HepG2 (cell line): ENCODE data around the gene BEAN1. TPM values are rescaled to one million over a fixed set of nuclear protein-coding genes. Genes with fewer than 3 reads are reported as not detected.

Source experiments
- ATAC-seq: fragments of 200-7000 bp; cut with Tn5 transposase; 3 replicates; pipeline ENCODE4 v1.9.1; 2020; ENCODE audit warnings: mild to moderate bottlenecking, moderate library complexity
- BruUV-seq: library from RNA; stranded (reverse); fragments of 400-500 nt; replicated peaks from 2 replicates; lab custom pipeline; 2021; lab: Mats Ljungman, UMichigan
- CTCF ChIA-PET: fragments of 300-600 bp; formaldehyde crosslinking; extraction: SDS; loops from one replicate; lab custom pipeline; 2021; ENCODE audit warnings: low total read pairs, inconsistent platforms, low intra/inter-chr PET ratio; lab: Yijun Ruan, JAX
- POLR2A ChIA-PET: fragments of 350-600 bp; sonication (Branson Sonifier 250); formaldehyde crosslinking; loops from one replicate; lab custom pipeline; 2020; ENCODE audit warnings: antibody characterized with exemption, inconsistent platforms; lab: Yijun Ruan, JAX
- DNase-seq: peaks from one replicate; pipeline ENCODE4 v3.0.0-alpha.2; 2015; ENCODE audit warnings: low spot score
- FAIRE-seq: peaks from 3 replicates; lab custom pipeline; 2011; peaks lifted over from hg19 to GRCh38; lab: Jason Lieb, UNC
- H2AFZ ChIP-seq: one replicate; pipeline ENCODE4 v1.6.1; 2011; ENCODE audit warnings: low read length, inconsistent platforms
- H3K27ac ChIP-seq: fragments of 300-600 bp; 3 replicates; pipeline ENCODE4 v1.8.0; 2011; ENCODE audit warnings: mixed run types, mild to moderate bottlenecking, mixed read lengths, low read length, inconsistent platforms; ENCODE audit not compliant: insufficient read depth; ENCODE audit errors: extremely low read length
- H3K27me3 ChIP-seq, 2 experiments: fragments of 200-600 bp in 1 of 2; 2 replicates in 1 of 2; 3 replicates in 1 of 2; pipeline versions ENCODE4 v1.6.0 to v1.8.0; 2011; ENCODE audit warnings: low read length in 2 of 2, mild to moderate bottlenecking in 2 of 2, moderate library complexity in 2 of 2, inconsistent platforms in 1 of 2; ENCODE audit not compliant: insufficient read depth in 2 of 2, control insufficient read depth in 1 of 2
- H3K36me3 ChIP-seq, 2 experiments: fragments of 200-600 bp in 1 of 2; replicated peaks in 1 of 2; 2 replicates in 1 of 2; 3 replicates in 1 of 2; pipeline versions ENCODE4 v1.5.1 to v1.8.0; 2011; ENCODE audit warnings: low read length in 2 of 2, inconsistent platforms in 1 of 2; ENCODE audit not compliant: insufficient read depth in 2 of 2, control insufficient read depth in 1 of 2
- H3K4me1 ChIP-seq: 2 replicates; pipeline ENCODE4 v1.5.1; 2012; ENCODE audit warnings: low read length, inconsistent platforms; ENCODE audit not compliant: insufficient read depth
- H3K4me2 ChIP-seq: 2 replicates; pipeline ENCODE4 v1.6.0; 2011; ENCODE audit warnings: low read depth, low read length, inconsistent platforms
- H3K4me3 ChIP-seq, 3 experiments: fragments of 200-600 bp in 1 of 3; sonication (generic), shearing (Covaris generic) in 1 of 3; replicated peaks in 1 of 3; 2 replicates each; pipeline ENCODE4 v1.5.1; 2011 to 2016; ENCODE audit warnings: low read length in 3 of 3, inconsistent platforms in 2 of 3, low read depth in 2 of 3, mild to moderate bottlenecking in 2 of 3, control low read depth in 1 of 3, mixed read lengths in 1 of 3; ENCODE audit not compliant: insufficient read depth in 1 of 3
- H3K79me2 ChIP-seq: one replicate; pipeline ENCODE4 v1.6.1; 2011; ENCODE audit warnings: low read length, inconsistent platforms; ENCODE audit not compliant: insufficient read depth
- H3K9ac ChIP-seq: 2 replicates; pipeline ENCODE4 v1.6.0; 2011; ENCODE audit warnings: mild to moderate bottlenecking, low read depth, low read length, inconsistent platforms; ENCODE audit not compliant: insufficient read depth
- H3K9me3 ChIP-seq: 2 replicates; pipeline ENCODE4 v1.5.1; 2012; ENCODE audit warnings: mild to moderate bottlenecking, low read length
- H4K20me1 ChIP-seq: 2 replicates; pipeline ENCODE4 v1.6.0; 2011; ENCODE audit warnings: inconsistent platforms, mild to moderate bottlenecking, low read length, moderate library complexity; ENCODE audit not compliant: insufficient read depth
- KAT8 ChIP-seq: IDR thresholded peaks from 2 replicates; pipeline ENCODE4 v1.6.1; 2016; ENCODE audit warnings: missing genetic modification reagents, missing compliant biosample characterization
- REPIN1 ChIP-seq: sonication (generic); formaldehyde crosslinking; IDR thresholded peaks from 2 replicates; pipeline ENCODE4 v1.8.0; 2022; ENCODE audit warnings: missing genetic modification reagents, low read depth, mild to moderate bottlenecking, borderline replicate concordance
- SAFB2 ChIP-seq: sonication (generic); formaldehyde crosslinking; IDR thresholded peaks from 2 replicates; pipeline ENCODE4 v1.5.1; 2020; ENCODE audit warnings: missing genetic modification reagents, low read depth, mild to moderate bottlenecking, borderline replicate concordance
- SNAPC2 ChIP-seq: sonication (generic); formaldehyde crosslinking; IDR thresholded peaks from 2 replicates; pipeline ENCODE4 v1.8.1; 2022; ENCODE audit warnings: mild to moderate bottlenecking, missing genetic modification reagents
- SYNCRIP ChIP-seq: fragments of 200-400 bp; formaldehyde crosslinking; IDR thresholded peaks from 2 replicates; pipeline ENCODE4 v1.6.1; 2018; ENCODE audit warnings: mild to moderate bottlenecking, low read depth, low read length; ENCODE audit not compliant: insufficient read depth
- TSC22D2 ChIP-seq: sonication (generic); formaldehyde crosslinking; IDR thresholded peaks from 2 replicates; pipeline ENCODE4 v1.5.1; 2020; ENCODE audit warnings: missing genetic modification reagents, mild to moderate bottlenecking, borderline replicate concordance
- YEATS2 ChIP-seq: sonication (generic); formaldehyde crosslinking; IDR thresholded peaks from 2 replicates; pipeline ENCODE4 v1.4.0; 2020; ENCODE audit warnings: missing genetic modification reagents, borderline replicate concordance
- ZNF552 ChIP-seq: sonication (generic); formaldehyde crosslinking; IDR thresholded peaks from 2 replicates; pipeline ENCODE4 v1.9.0; 2022; ENCODE audit warnings: missing genetic modification reagents, mild to moderate bottlenecking, borderline replicate concordance
- ZNF766 ChIP-seq: sonication (generic); formaldehyde crosslinking; IDR thresholded peaks from 2 replicates; pipeline ENCODE4 v1.5.0; 2020; ENCODE audit warnings: missing genetic modification reagents, borderline replicate concordance
- ZNF788 ChIP-seq: sonication (generic); formaldehyde crosslinking; IDR thresholded peaks from 2 replicates; pipeline ENCODE4 v1.5.0; 2020; ENCODE audit warnings: mild to moderate bottlenecking, missing genetic modification reagents, borderline replicate concordance
- WGBS: methylation state at CpG from one replicate; pipeline ENCODE4 v1.1.6; 2017; ENCODE audit warnings: low lambda C conversion rate; 5-methylcytosine and 5-hydroxymethylcytosine counted together
- in situ Hi-C: cut with HindIII; loops from 2 replicates; pipeline ENCODE4 v1.10.0; 2017; ENCODE audit warnings: low pct_unique_long_range_greater_than_20kb; ENCODE audit not compliant: extremely low pct_ligation_motif_present
- intact Hi-C: fragments of 100-400 bp; cut with micrococcal nuclease; formaldehyde crosslinking; loops from one replicate; pipeline ENCODE4 v1.10.0; 2022; ENCODE audit not compliant: unreplicated experiment
- polyA plus RNA-seq, 8 experiments: library from polyadenylated mRNA; depleted of rRNA in 3 of 8; stranded (reverse) in 7 of 8; unstranded in 1 of 8; fragments of >200 nt; fragmentation: Illumina TruSeq in 4 of 8; extraction: Trizol in 4 of 8; gene quantifications; 2 replicates each; pipeline versions ENCODE4 v1.2.1 to v1.2.3, GENCODE V29; 2011 to 2016; ENCODE audit warnings: low read depth in 4 of 8, missing spikeins in 1 of 8, mixed read lengths in 1 of 8; ENCODE audit not compliant: insufficient read depth in 1 of 8
- total RNA-seq, 5 experiments: library from RNA; depleted of rRNA; stranded (reverse); fragments of >200 nt; fragmentation: Illumina TruSeq; extraction: Trizol; gene quantifications; 2 replicates each; pipeline ENCODE4 v1.2.3, GENCODE V29; 2016; ENCODE audit warnings: low read depth in 1 of 5
- TF ChIP-seq, protein P1 (sequence below): sonication (generic); formaldehyde crosslinking; IDR thresholded peaks from 2 replicates; pipeline ENCODE4 v1.4.0; 2020; ENCODE audit warnings: missing genetic modification reagents
- TF ChIP-seq, protein P2 (sequence below): sonication (generic); formaldehyde crosslinking; IDR thresholded peaks from 2 replicates; pipeline ENCODE4 v1.5.0; 2020; ENCODE audit warnings: missing genetic modification reagents, mild to moderate bottlenecking, borderline replicate concordance
- TF ChIP-seq, protein P3 (sequence below): sonication (generic); formaldehyde crosslinking; IDR thresholded peaks from 2 replicates; pipeline ENCODE4 v1.4.0; 2020; ENCODE audit warnings: missing genetic modification reagents, borderline replicate concordance

The BEAN1 gene
- total and polyA plus RNA-seq, 2 of the 13 experiments (the other 11 are each of a cell fraction or from before 2014, with no cell fraction given): 0.53 to 1.4 TPM

DNA sequence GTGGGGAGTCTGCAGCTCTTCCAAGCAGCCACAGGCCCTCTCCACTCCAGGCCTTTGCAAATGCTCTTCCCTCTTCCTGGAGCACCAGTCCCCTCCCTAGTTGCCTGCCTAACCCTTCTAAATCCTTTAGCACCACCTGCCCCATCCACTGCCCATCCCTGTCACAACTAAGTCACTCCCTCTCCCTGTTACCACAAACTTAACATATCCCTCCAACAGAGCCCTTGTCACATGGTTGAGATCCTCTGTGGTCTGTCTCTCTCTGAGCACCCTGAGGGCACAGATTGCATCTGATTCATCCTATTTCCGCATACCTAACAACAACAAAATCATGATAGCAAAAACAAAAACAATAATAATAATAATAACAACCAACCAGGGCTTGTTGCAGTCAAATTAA, 11.0 kb upstream of the BEAN1 start (continued):
- TF ChIP-seq, protein P1, sequence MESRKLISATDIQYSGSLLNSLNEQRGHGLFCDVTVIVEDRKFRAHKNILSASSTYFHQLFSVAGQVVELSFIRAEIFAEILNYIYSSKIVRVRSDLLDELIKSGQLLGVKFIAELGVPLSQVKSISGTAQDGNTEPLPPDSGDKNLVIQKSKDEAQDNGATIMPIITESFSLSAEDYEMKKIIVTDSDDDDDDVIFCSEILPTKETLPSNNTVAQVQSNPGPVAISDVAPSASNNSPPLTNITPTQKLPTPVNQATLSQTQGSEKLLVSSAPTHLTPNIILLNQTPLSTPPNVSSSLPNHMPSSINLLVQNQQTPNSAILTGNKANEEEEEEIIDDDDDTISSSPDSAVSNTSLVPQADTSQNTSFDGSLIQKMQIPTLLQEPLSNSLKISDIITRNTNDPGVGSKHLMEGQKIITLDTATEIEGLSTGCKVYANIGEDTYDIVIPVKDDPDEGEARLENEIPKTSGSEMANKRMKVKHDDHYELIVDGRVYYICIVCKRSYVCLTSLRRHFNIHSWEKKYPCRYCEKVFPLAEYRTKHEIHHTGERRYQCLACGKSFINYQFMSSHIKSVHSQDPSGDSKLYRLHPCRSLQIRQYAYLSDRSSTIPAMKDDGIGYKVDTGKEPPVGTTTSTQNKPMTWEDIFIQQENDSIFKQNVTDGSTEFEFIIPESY: no peak
- no peak for TF ChIP-seq KAT8 (CRISPR knock-in tag)
- no peak for TF ChIP-seq REPIN1 (CRISPR knock-in tag)
- no peak for TF ChIP-seq ZNF552 (CRISPR knock-in tag)
- no peak for TF ChIP-seq SYNCRIP
- TF ChIP-seq TSC22D2 (CRISPR knock-in tag): no peak

DNA sequence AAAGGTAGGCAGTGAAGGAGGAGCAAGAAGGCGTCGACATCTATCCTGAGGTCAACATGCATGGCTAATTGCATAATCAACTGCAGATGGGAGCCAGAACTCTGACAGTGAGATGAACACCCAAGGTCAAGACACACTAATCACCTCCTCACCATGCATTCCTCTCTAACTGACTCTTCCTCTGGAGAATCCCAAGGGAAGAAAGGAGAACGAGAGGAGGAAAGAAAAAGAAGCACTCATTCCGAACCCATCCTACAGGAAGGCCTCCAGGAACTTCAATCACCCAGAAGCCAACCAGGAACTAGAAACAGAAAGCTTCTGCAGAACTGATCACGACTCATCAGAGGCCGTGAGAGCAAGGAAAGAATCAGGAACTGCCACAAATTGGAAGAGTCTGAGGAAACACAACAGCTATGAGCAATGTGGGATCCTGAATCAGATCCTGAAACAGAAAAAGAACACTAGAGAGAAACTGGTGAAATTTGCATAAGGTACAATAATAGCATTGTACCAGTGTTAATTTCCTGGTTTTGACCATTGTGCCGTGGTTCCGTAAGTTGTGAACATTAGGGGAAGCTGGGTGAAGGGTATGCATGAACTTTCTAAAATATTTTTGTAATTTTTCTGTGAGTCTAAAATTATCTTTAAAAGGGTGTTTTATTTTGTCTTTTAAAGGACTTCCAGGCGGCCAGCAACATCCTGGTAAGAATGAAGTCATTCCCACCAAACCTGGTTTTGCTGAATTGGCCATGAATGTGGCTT, 10.0 kb upstream of the BEAN1 start:
- Histone ChIP-seq H4K20me1 (no peaks in the 10 kb centered on the region), H3K4me3 (no peak overlapping the region), H3K4me2 (no peak overlapping the region), H3K4me1 (peaks cover 2% of the 10 kb centered on the region; the same call in 1 of the 2 replicates), H3K9me3 (no peaks in the 10 kb centered on the region), H3K27me3 (peaks cover 0 to 29% of the 10 kb centered on the region in 2 experiments; a peak in 2 of 5 replicates), H3K27ac (no peak overlapping the region), H3K9ac (no peak overlapping the region), H3K79me2 (no peaks in the 10 kb centered on the region), H2AFZ (no peak overlapping the region), H3K36me3 (no peaks in the 10 kb centered on the region)
- DNase-seq: no peak
- intact Hi-C loops (no loop called here), in situ Hi-C loops (loop anchor here (25.0 kb wide), 1 partner anchor 445 kb away; no protein-coding TSS in a partner anchor)
- WGBS: 31% methylated on average over 8 of the region's 9 CpGs
- CTCF ChIA-PET: no interaction called here
- no peak for FAIRE-seq
- POLR2A ChIA-PET: interaction anchor here (1.6 kb wide), 1 partner anchor 17 kb away, joined by 3 read pairs; no protein-coding TSS in a partner anchor
- no peak for ATAC-seq
- BruUV-seq: no TSS peak
- no peak for TF ChIP-seq ZNF766
- no peak for TF ChIP-seq ZNF788 (CRISPR knock-in tag)
- TF ChIP-seq SAFB2 (CRISPR knock-in tag): no peak
- TF ChIP-seq, protein P2, sequence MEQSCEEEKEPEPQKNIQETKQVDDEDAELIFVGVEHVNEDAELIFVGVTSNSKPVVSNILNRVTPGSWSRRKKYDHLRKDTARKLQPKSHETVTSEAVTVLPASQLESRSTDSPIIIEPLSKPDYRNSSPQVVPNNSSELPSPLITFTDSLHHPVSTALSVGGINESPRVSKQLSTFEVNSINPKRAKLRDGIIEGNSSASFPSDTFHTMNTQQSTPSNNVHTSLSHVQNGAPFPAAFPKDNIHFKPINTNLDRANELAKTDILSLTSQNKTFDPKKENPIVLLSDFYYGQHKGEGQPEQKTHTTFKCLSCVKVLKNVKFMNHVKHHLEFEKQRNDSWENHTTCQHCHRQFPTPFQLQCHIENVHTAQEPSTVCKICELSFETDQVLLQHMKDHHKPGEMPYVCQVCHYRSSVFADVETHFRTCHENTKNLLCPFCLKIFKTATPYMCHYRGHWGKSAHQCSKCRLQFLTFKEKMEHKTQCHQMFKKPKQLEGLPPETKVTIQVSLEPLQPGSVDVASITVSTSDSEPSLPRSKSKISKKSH (CRISPR knock-in tag): no peak
- TF ChIP-seq, protein P3, sequence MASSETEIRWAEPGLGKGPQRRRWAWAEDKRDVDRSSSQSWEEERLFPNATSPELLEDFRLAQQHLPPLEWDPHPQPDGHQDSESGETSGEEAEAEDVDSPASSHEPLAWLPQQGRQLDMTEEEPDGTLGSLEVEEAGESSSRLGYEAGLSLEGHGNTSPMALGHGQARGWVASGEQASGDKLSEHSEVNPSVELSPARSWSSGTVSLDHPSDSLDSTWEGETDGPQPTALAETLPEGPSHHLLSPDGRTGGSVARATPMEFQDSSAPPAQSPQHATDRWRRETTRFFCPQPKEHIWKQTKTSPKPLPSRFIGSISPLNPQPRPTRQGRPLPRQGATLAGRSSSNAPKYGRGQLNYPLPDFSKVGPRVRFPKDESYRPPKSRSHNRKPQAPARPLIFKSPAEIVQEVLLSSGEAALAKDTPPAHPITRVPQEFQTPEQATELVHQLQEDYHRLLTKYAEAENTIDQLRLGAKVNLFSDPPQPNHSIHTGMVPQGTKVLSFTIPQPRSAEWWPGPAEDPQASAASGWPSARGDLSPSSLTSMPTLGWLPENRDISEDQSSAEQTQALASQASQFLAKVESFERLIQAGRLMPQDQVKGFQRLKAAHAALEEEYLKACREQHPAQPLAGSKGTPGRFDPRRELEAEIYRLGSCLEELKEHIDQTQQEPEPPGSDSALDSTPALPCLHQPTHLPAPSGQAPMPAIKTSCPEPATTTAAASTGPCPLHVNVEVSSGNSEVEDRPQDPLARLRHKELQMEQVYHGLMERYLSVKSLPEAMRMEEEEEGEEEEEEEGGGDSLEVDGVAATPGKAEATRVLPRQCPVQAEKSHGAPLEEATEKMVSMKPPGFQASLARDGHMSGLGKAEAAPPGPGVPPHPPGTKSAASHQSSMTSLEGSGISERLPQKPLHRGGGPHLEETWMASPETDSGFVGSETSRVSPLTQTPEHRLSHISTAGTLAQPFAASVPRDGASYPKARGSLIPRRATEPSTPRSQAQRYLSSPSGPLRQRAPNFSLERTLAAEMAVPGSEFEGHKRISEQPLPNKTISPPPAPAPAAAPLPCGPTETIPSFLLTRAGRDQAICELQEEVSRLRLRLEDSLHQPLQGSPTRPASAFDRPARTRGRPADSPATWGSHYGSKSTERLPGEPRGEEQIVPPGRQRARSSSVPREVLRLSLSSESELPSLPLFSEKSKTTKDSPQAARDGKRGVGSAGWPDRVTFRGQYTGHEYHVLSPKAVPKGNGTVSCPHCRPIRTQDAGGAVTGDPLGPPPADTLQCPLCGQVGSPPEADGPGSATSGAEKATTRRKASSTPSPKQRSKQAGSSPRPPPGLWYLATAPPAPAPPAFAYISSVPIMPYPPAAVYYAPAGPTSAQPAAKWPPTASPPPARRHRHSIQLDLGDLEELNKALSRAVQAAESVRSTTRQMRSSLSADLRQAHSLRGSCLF: no peak
- no peak for TF ChIP-seq SNAPC2 (CRISPR knock-in tag)
- no peak for TF ChIP-seq YEATS2 (CRISPR knock-in tag)
